HS-5 (cell line): ENCODE measurements around the gene NRIP1.
"Not testable (repeated sequence)": the region's sequence is repeated elsewhere in the genome, so short reads cannot be mapped to it uniquely, and the experiment has no call there.

ENCODE experiments used
- DNase-seq: peaks from one replicate; pipeline ENCODE4 v3.0.0-alpha.2; 2012; ENCODE audit warnings: low read depth

The NRIP1 gene

GRCh38 chr21:15037095-15037899 lies 27.5 kb downstream of the NRIP1 start:
- DNase-seq = no peak

DNA sequence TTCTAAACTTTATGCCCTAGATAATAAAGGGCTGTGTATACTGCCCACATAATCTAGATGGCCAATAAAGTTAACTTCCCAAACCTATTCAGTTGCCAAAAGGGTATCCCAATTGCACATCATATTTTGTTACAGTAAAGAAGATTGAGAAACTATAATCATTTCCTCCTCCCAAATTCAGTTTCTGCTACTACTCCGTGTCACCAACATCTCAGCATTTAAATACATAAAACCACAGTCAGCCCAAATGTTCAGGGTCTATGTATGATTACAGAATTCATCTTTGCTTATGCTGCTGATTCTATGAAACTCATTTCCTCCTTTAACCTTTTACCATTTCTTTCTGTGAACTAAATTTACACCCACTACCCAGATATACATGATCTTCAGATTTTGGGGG lies 28.6 kb downstream of the NRIP1 start:
- no peak for DNase-seq

GRCh38 chr21:15034126-15034853 lies 30.5 kb downstream of the NRIP1 start:
- peak; percentile 41 for DNase-seq

DNA sequence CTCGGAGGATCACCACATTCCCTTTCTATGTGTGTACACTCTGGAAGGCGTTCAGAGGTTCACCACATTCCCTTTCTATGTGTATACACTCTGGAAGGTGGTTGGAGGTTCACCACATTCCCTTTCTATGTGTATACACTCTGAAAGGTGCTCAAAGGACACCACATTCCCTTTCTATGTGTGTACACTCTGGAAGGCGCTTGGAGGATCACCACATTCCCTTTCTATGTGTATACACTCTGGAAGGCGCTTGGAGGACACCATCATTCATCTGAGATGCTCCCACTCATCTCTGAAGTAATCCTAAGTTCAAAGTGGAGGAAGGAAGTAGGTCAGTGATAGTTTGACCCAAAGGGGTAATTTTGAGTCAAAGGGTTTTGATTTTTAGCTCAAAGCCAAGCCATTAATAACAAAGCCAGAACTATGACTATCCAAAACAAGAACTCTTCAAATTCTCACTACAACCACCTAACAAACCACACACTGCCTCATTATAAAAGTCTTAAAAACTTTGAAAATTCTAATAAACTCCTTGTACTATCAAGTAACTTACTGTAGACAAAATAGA lies 32.9 kb downstream of the NRIP1 start:
- peak; percentile 46 for DNase-seq

- not testable (repeated sequence) for DNase-seq
Observed at GRCh38 chr21:15031362-15031761, 33.4 kb downstream of the NRIP1 start.

DNA sequence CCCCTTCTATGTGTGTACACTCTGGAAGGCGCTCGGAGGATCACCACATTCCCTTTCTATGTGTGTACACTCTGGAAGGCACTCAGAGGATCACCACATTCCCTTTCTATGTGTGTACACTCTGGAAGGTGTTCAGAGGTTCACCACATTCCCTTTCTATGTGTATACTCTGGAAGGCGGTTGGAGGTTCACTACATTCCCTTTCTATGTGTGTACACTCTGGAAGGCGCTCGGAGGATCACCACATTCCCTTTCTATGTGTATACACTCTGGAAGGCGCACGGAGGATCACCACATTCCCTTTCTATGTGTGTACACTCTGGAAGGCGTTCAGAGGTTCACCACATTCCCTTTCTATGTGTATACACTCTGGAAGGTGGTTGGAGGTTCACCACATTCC lies 33.9 kb downstream of the NRIP1 start:
- DNase-seq = peak; percentile 30

DNA sequence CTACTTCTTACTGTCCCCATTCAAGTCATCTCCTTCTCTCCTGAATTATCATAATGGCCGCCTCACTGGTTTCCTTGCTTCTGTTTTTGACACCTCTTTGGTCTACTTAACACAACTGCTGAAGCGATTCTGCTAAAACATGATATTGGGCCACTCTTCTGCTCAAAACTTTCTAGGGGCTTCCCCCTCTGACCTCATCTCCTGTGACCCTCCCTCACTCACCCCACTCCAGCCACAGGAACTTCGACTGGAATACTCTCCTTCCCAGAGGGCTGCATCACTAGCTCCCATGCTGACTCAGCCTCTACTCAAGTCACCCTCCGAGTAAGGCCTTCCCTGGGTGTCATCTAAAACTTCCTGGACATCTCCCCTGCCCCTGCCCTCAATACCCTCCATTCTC lies 35.7 kb downstream of the NRIP1 start:
- no peak for DNase-seq

DNA sequence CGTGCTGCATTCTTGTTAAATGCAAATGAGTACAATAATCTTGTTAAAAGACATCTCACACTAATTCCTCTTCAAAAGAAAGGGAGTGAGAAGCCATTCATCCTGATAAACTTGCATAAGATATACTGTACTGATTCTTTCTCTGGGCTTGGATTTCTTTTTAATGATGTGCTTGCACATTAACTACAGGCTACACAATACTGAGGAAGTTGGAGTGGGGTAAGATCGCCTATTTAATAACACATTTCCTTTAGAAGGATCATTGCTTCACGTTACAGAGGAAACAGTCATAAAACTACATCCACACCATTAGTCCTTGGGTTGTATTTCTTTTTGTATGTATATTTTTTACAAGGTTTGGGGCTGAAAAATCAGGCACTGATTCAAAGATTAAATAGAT lies 36.6 kb downstream of the NRIP1 start:
- DNase-seq = no peak

DNA sequence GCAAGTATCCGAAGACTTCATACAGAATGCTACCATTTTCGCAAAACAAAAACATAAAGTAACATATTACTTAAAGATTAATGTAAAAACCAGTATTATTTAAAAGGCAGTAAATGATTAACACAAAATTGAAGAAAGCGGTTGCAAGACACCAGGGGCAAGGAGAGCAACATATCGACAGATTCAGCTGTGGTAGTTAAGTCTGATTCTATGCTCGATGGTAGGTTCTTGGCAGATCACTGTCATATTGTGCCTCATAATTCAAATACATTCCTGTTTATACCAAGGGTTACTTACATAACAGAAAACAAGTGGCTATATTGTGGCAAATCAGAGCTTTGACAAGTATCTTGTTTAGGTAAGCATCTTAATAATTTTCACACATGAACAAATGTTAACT lies 37.7 kb downstream of the NRIP1 start:
- no peak for DNase-seq

DNA sequence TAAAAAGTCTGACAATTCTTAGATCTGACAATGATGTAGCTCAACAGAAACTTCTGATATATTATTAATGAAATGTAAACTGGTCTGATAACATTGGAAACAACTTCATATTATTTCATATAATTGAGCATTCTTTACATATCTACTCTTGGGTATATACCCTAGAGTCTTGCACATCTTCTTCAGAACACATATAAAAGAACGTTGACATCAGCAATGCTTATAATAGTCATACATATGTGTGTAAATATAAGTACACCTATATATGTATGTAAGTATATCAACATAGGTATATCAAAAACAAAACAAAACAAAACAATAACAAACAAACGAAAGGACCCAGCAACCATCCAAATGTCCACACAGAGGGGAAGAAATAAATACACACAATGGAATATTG lies 38.4 kb downstream of the NRIP1 start:
- DNase-seq = no peak

GRCh38 chr21:15023776-15024175 lies 41.0 kb downstream of the NRIP1 start:
- DNase-seq = no peak

- DNase-seq = no peak
Observed at GRCh38 chr21:15022608-15023261, 42.1 kb downstream of the NRIP1 start.

GRCh38 chr21:15020797-15021196 lies 44.0 kb downstream of the NRIP1 start:
- no peak for DNase-seq

GRCh38 chr21:15018382-15018781 lies 46.4 kb downstream of the NRIP1 start:
- DNase-seq = no peak

DNA sequence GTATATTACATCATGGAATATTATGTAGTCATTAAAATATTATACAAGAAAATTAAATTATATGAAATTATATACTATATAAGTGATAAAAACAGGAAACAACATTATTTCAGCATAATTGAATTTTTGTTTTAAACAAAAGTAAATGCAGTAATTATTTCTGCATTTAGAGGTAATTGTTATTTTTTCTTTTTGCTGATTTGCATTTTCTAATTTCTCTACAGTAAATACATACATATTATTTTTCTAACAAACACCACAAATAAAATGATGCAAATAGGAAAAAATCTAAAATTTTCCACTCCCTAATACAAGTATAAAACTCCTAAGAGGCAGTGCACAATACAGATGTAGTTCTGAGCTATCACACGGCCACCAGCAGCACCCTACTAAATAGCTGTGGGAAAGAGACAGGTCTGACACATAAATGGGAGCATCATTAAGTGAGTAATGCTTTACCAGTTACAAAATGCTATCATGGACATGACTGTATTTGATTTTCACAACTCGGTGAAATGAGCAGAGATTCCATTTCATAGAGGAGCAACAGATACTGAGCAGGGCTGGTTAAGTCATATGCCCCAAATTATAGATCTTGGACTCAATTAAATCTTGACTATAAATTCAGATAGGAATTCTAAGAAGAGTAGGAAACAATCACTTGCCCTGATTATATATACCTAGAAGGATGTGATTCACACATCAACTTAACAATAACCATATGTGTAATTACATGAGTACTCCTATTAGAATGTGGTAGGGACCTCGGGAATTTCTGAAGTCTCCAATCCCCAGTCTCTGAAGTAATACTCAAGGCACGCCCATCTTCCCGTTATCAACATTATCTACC lies 49.0 kb downstream of the NRIP1 start:
- peak; percentile 95 for DNase-seq

- DNase-seq = no peak
Observed at GRCh38 chr21:15014221-15014620, 50.6 kb downstream of the NRIP1 start.

DNA sequence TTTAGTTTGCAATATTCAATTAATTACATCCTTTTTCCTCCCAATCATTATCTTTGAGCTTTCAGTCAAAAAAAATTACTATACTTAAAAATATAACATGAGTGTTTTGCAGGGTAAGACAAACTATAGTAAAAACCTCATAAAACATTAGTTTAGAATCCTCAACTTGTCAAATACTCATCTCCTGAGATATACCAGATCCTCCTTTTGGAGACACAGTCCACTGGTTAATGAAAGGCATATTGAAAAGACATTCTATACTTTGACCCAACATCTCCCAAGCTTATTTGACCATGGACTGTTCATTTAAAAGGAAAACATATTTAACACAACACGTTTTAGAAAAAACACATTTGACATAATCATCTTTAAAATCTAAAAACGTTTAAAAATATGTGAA lies 52.8 kb downstream of the NRIP1 start:
- DNase-seq = no peak

DNA sequence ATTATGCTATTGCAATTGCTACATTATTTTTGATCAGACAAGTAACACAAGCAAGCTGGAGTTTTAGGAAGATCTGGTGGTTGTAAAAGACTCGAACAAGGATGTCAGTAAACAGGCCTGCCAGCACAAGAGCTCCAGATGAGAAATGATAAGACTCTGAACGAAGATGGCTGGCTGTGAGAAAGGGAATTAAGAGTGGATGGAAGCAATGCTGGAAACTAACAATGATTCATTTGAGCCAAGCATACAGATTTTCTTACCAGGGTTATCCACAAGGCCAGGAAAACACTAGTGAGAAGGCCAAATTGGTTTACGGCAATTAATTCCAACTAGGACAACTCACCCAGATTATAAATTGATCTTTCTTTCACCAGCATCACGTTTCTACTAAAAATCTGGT lies 54.2 kb downstream of the NRIP1 start:
- no peak for DNase-seq

DNA sequence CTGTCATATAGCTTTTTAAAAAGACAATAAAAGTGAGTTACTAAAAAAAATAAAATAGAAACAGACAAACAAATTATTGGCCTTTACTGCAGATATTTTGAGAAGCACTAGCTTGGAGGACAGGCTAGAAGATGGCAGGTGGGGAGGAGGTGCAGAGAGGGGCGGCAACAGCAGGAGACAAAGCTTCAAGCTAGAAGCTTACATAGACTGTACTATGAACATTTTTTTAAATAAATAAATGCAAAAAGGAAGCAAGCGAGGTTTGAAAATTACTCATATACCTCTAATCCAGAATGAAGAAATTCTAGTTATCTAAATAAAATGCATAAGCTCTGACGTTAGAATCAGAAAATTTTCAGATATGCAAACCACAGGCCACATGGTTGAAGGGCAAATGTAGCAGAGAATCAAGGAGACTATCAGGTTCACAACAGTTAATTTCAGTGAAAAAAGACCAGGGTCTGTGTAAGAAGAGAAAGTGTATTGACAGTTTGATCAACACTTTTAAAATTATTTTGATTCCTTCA lies 54.9 kb downstream of the NRIP1 start:
- DNase-seq = peak; percentile 79

DNA sequence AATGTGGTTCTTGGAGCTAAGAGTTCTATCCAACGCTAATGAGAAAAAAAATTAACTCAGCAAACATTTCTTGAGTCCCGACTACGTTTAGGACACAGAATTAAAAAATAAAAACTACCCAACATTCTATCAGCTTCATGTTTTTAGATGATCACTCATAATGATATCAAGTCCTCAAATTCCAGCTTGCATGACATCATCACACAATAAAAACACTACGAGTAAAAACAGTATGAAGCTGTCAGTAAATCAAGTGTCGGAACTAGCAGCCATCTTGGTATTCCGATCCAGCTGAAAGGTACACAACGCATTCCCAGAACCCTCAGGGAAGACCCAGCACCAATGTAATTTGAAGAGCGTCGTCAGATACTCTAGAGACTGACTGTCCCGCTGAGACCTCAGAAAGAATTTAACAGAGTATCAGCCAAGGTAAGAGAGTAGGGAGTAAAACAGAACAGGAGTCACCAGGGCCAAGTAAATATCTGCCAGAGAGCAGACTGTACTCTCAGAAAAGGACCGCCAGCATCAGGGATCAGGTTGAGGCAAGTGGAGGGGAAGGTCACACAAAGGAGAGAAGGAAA lies 57.0 kb downstream of the NRIP1 start:
- DNase-seq = no peak

GRCh38 chr21:15006594-15007230 lies 58.1 kb downstream of the NRIP1 start:
- no peak for DNase-seq
